AG09309 (cell line): Measurements from ENCODE around the gene ANKRD50.

ENCODE experiments used
- DNase-seq: peaks from one replicate; pipeline ENCODE4 v3.0.0-alpha.2; 2010; ENCODE audit warnings: low read depth
- H3K4me3 ChIP-seq: 2 replicates; pipeline ENCODE4 v1.5.1; 2011; ENCODE audit warnings: mild to moderate bottlenecking, low read depth, low read length, moderate library complexity; ENCODE audit not compliant: control insufficient read depth
- TF ChIP-seq, protein P1 (sequence below): IDR thresholded peaks from 2 replicates; pipeline ENCODE4 v1.5.1; 2011; ENCODE audit warnings: mild to moderate bottlenecking, low read depth, low read length, inconsistent platforms; ENCODE audit not compliant: insufficient read depth, control insufficient read depth; ENCODE audit errors: missing control alignments

The ANKRD50 gene

DNA sequence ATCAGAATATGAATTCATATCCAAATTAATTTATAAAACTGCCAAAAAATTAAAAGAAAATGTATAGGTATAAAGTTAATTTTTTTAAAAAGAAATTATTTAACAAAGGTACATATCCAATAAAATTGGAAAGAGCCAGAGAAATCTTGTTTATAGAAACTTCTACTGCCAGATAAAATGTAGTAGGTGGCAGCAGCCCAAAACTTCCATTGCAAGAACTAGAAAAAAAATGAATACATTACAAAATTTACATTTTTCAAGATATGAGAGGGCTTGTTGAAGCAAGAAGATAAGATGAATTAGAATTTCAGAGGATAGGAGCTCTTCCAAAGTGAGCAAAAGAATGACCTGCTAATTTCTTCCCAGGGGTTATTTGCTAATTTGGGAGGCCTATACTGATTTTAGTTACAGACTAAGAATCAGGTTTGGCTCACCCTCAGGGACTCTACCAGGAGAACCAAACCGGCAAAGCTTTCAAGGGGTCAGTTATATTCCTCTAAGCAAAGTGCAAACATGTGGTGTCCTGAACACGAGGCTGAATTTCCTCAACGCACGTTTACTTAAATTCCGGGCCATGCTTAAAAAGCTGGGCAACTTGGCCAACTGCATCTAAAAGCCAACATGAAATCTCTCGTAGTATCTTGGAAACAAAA, 17.5 kb downstream of the ANKRD50 start:
- TF ChIP-seq, protein P1, sequence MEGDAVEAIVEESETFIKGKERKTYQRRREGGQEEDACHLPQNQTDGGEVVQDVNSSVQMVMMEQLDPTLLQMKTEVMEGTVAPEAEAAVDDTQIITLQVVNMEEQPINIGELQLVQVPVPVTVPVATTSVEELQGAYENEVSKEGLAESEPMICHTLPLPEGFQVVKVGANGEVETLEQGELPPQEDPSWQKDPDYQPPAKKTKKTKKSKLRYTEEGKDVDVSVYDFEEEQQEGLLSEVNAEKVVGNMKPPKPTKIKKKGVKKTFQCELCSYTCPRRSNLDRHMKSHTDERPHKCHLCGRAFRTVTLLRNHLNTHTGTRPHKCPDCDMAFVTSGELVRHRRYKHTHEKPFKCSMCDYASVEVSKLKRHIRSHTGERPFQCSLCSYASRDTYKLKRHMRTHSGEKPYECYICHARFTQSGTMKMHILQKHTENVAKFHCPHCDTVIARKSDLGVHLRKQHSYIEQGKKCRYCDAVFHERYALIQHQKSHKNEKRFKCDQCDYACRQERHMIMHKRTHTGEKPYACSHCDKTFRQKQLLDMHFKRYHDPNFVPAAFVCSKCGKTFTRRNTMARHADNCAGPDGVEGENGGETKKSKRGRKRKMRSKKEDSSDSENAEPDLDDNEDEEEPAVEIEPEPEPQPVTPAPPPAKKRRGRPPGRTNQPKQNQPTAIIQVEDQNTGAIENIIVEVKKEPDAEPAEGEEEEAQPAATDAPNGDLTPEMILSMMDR, result no peak
- DNase-seq, result no peak
- no peak overlapping the region for H3K4me3 ChIP-seq

DNA sequence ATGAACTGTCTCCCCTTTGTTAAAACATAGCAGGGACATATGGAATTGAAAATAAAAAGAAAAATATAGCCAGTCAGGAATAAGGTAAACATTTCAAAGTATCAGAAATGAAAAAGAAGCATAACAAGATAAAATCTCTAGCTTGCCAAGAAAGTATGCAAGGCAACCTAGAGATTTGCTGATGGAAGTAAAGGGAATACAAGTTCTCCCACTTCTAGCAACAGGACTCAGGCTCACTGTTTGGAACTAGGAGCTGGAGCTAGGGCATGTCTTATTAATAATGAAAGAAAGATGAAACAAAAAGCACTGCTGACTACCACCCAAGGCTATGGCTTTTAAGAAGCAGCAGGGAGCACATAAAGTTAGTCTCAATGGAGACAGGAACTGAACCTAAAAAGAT, 18.2 kb downstream of the ANKRD50 start:
- no peak overlapping the region for H3K4me3 ChIP-seq
- TF ChIP-seq, protein P1, result no peak
- DNase-seq, result no peak

DNA sequence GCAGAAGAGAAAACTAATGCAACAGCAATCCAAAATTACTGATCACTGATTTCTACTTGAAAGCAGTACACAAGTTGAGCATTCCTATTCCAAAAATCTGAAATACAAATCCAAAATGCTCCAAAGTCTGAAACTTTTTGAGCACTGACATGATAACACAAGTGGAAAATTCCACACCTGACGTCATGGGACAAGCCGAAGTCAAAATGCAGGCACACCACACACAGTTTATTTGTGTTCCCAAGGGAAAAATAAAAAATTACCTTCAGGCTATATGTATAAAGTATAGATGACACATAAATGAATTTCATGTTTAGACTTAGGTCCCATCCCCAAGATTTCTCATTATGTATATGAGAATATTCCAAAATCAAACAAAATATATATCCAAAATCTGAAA, 20.7 kb downstream of the ANKRD50 start:
- TF ChIP-seq, protein P1, result no peak
- no peak overlapping the region for H3K4me3 ChIP-seq
- no peak for DNase-seq

DNA sequence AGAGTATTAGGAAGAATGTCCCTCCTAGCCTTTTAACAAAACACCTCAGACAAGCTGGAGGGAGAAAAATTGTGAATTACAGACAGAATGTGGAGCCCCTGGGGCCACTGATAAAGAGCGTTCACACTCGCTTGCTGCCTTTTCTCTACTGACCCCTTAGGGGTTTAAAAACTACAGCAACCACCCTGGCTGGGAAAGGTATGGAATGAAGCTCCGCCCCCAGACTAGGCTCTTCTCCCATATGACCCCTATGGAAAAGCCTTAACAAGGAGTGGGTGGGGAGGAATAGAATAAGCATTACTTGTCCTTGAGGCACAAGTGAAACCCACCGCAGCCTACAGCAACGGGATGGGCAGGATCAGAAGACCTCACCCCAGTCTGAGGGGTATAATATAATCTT, 26.3 kb downstream of the ANKRD50 start:
- H3K4me3 ChIP-seq, result no peak overlapping the region
- TF ChIP-seq, protein P1, result no peak
- no peak for DNase-seq

- H3K4me3 ChIP-seq, result no peak overlapping the region
- TF ChIP-seq, protein P1, result no peak
- no peak for DNase-seq
These were observed 26.7 kb downstream of the ANKRD50 start for GRCh38 chr4:124685851-124686250.

DNA sequence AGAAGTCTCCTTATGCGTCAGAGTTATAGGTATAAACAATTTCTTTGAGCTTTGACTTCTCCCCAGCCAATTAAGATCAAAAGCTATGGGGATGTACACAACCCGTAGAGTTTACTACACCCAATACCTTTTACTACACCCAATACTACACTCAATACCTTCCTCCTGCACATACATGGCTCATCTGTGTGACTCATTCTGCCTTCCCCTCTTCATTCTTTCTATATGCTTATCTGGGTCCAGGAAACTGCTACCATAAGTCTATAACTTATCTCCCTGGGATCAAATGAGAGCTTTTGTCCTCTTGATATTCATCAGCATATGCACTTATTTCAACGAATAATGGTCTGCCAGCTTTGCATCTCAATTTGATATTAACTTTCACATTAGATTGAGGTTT, 28.2 kb downstream of the ANKRD50 start:
- TF ChIP-seq, protein P1, result no peak
- no peak for DNase-seq
- H3K4me3 ChIP-seq, result no peak overlapping the region
